Endothelial cell of umbilical vein (primary cell): ENCODE results near the gene SLC39A11. TPM values are rescaled to one million over a fixed set of nuclear protein-coding genes. Genes with fewer than 3 reads are reported as not detected.

Experiments used
- BruUV-seq: library from RNA; stranded (reverse); fragments of 400-500 nt; replicated peaks from 2 replicates; lab custom pipeline; 2021; lab: Mats Ljungman, UMichigan
- CTCF ChIA-PET: fragments of 300-600, 350-600 bp; sonication (Branson Sonifier 250); formaldehyde crosslinking; loops from one replicate; lab custom pipeline; 2021; ENCODE audit warnings: antibody characterized with exemption, inconsistent platforms; lab: Charles Lee
- POLR2A ChIA-PET: fragments of 300-600, 350-600 bp; sonication (Branson Sonifier 250); formaldehyde crosslinking; loops from one replicate; lab custom pipeline; 2021; ENCODE audit warnings: antibody characterized with exemption, inconsistent platforms; lab: Charles Lee
- DNase-seq: peaks from one replicate; pipeline ENCODE4 v3.0.0-alpha.2; 2011; ENCODE audit warnings: low read depth, low spot score
- FAIRE-seq: peaks from 2 replicates; lab custom pipeline; 2011; peaks lifted over from hg19 to GRCh38; lab: Jason Lieb, UNC
- H2AFZ ChIP-seq: 2 replicates; pipeline ENCODE4 v1.6.0; 2012; ENCODE audit warnings: low read depth, low read length, control low read depth, inconsistent platforms
- H3K27ac ChIP-seq: 2 replicates; pipeline ENCODE4 v1.5.1; 2011; ENCODE audit warnings: low read depth, mild to moderate bottlenecking, control low read depth, low read length, moderate library complexity; ENCODE audit not compliant: insufficient read depth
- H3K27me3 ChIP-seq, 2 experiments: 2 replicates each; pipeline versions ENCODE4 v1.6.0 to v1.6.1; 2011; ENCODE audit warnings: low read length in 2 of 2, mixed read lengths in 1 of 2; ENCODE audit not compliant: control insufficient read depth in 2 of 2, insufficient read depth in 2 of 2
- H3K36me3 ChIP-seq, 2 experiments: 2 replicates in 1 of 2; 3 replicates in 1 of 2; pipeline ENCODE4 v1.5.1; 2011; ENCODE audit warnings: low read length in 2 of 2, mild to moderate bottlenecking in 1 of 2, moderate library complexity in 1 of 2; ENCODE audit not compliant: control insufficient read depth in 2 of 2, insufficient read depth in 2 of 2; ENCODE audit errors: extremely low read depth in 1 of 2
- H3K4me1 ChIP-seq: 3 replicates; pipeline ENCODE4 v1.5.1; 2011; ENCODE audit warnings: mild to moderate bottlenecking, low read length; ENCODE audit not compliant: control insufficient read depth, insufficient read depth; ENCODE audit errors: extremely low read depth
- H3K4me2 ChIP-seq: 2 replicates; pipeline ENCODE4 v1.6.1; 2011; ENCODE audit warnings: low read length, control low read depth, mixed read lengths; ENCODE audit not compliant: insufficient read depth
- H3K4me3 ChIP-seq, 3 experiments: fragments of 200-600 bp in 1 of 3; sonication (generic), shearing (Covaris generic) in 1 of 3; replicated peaks in 1 of 3; 2 replicates each; pipeline ENCODE4 v1.5.1; 2011 to 2016; ENCODE audit warnings: control low read depth in 3 of 3, low read length in 3 of 3, mild to moderate bottlenecking in 2 of 3, inconsistent platforms in 1 of 3, low read depth in 1 of 3, moderate library complexity in 1 of 3; ENCODE audit not compliant: insufficient read depth in 1 of 3
- H3K79me2 ChIP-seq: 2 replicates; pipeline ENCODE4 v1.6.0; 2012; ENCODE audit warnings: low read length, inconsistent platforms; ENCODE audit not compliant: control insufficient read depth, insufficient read depth
- H3K9ac ChIP-seq: replicated peaks from 2 replicates; pipeline ENCODE3; 2011; ENCODE audit warnings: low read length, control low read depth; ENCODE audit not compliant: insufficient read depth; ENCODE audit errors: extremely low read depth
- H3K9me1 ChIP-seq: replicated peaks from 3 replicates; pipeline ENCODE4 v1.6.0; 2011; ENCODE audit warnings: mild to moderate bottlenecking, low read length; ENCODE audit not compliant: control insufficient read depth, insufficient read depth; ENCODE audit errors: extremely low read depth
- H3K9me3 ChIP-seq: replicated peaks from 2 replicates; pipeline ENCODE4 v1.5.1; 2012; ENCODE audit warnings: low read length, inconsistent platforms; ENCODE audit not compliant: control insufficient read depth, insufficient read depth
- H4K20me1 ChIP-seq: replicated peaks from 2 replicates; pipeline ENCODE3; 2011; ENCODE audit warnings: mild to moderate bottlenecking, low read length; ENCODE audit not compliant: control insufficient read depth, insufficient read depth; ENCODE audit errors: extremely low read depth
- EZH2 ChIP-seq: IDR thresholded peaks from 2 replicates; pipeline ENCODE4 v1.6.1; 2012; ENCODE audit warnings: borderline replicate concordance, low read depth, mild to moderate bottlenecking, moderate library complexity, low read length, inconsistent platforms; ENCODE audit not compliant: severe bottlenecking
- FOS ChIP-seq: IDR thresholded peaks from 2 replicates; pipeline ENCODE4 v1.6.1; 2011; ENCODE audit warnings: mild to moderate bottlenecking, low read length, moderate library complexity, borderline replicate concordance; ENCODE audit not compliant: insufficient read depth
- JUN ChIP-seq: IDR thresholded peaks from 2 replicates; pipeline ENCODE4 v1.6.1; 2011; ENCODE audit warnings: borderline replicate concordance, low read depth; ENCODE audit not compliant: insufficient read length, insufficient read depth
- MYC ChIP-seq: IDR thresholded peaks from one replicate; pipeline ENCODE4 v1.6.1; 2011; ENCODE audit warnings: mild to moderate bottlenecking, low read depth, low read length
- POLR2A ChIP-seq: IDR thresholded peaks from 2 replicates; pipeline ENCODE4 v1.6.1; 2012; ENCODE audit warnings: low read depth, mild to moderate bottlenecking, control low read depth, low read length
- POLR2AphosphoS5 ChIP-seq: IDR thresholded peaks from 2 replicates; pipeline ENCODE4 v1.6.1; 2012; ENCODE audit warnings: low read depth, mild to moderate bottlenecking, control low read depth, low read length, moderate library complexity; ENCODE audit not compliant: insufficient read depth
- dilution Hi-C: fragments of 300-500 bp; cut with MboI; formaldehyde crosslinking; loops from one replicate; pipeline ENCODE4 v1.15.0; 2019; ENCODE audit warnings: low sequenced_read_pairs; ENCODE audit not compliant: extremely low pct_ligation_motif_present
- intact Hi-C: fragments of 100-400 bp; cut with micrococcal nuclease; formaldehyde crosslinking; loops from one replicate; pipeline ENCODE4 v1.10.0; 2022
- polyA plus RNA-seq, 4 experiments: library from polyadenylated mRNA; depleted of rRNA in 3 of 4; stranded (reverse) in 3 of 4; unstranded in 1 of 4; fragments of >200 nt; gene quantifications; 2 replicates each; pipeline versions ENCODE4 v1.2.1 to v1.2.3, GENCODE V29; 2011 to 2012; ENCODE audit warnings: missing spikeins in 1 of 4
- total RNA-seq: library from RNA; stranded (reverse); gene quantifications from 2 replicates; pipeline ENCODE4 v1.2.3, GENCODE V29; 2021
- TF ChIP-seq, protein P1 (sequence below), 2 donors: IDR thresholded peaks; 1 replicate in 1 of 2; 2 replicates in 1 of 2; pipeline ENCODE4 v1.5.1; 2011; ENCODE audit warnings: low read length in 2 of 2, mild to moderate bottlenecking in 2 of 2, moderate library complexity in 2 of 2, control low read depth in 1 of 2, inconsistent platforms in 1 of 2, low read depth in 1 of 2; ENCODE audit not compliant: insufficient read depth in 1 of 2; ENCODE audit errors: extremely low read depth in 1 of 2

Gene SLC39A11
- total and polyA plus RNA-seq, 2 donors (not counting 3 experiments of a cell fraction or from before 2014, with no cell fraction given), result 8.1 to 11.9 TPM

DNA sequence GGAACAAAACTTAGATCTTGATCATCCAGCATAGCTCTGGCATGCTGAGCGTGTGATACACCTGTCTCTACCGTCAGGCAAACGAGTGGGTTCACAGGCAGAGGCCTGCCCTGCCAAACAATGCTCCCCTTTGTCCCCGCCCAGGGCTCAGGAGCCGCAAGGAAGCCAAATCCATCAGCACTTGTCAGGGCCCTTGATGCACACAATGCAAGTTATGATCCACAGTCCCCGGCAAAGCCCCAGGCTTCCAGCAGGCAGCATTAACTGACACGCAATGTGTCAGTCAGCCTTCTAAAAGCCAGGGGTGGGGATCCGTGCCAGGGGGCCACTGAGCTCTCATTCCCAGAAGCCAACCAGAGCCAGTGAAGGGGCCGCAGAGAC, 460.9 kb downstream of the SLC39A11 start:
- no peak overlapping the region for H3K4me3 ChIP-seq
- H3K27me3 ChIP-seq, result no peaks in the 10 kb centered on the region
- no peaks in the 10 kb centered on the region for H4K20me1 ChIP-seq
- no peak overlapping the region for H3K27ac ChIP-seq
- no peak overlapping the region for H3K4me2 ChIP-seq
- no peak for TF ChIP-seq POLR2AphosphoS5
- no peak for TF ChIP-seq POLR2A
- no peak for TF ChIP-seq EZH2
- BruUV-seq, result no TSS peak
- CTCF ChIA-PET, result no interaction called here
- H3K36me3 ChIP-seq, result no peaks in the 10 kb centered on the region
- dilution Hi-C loops (no loop called here), intact Hi-C loops (no loop called here)
- H3K9me1 ChIP-seq, result no peaks in the 10 kb centered on the region
- POLR2A ChIA-PET, result no interaction called here
- H2AFZ ChIP-seq, result no peak overlapping the region
- no peaks in the 10 kb centered on the region for H3K9me3 ChIP-seq
- no peak for FAIRE-seq
- DNase-seq, result no peak
- no peak overlapping the region for H3K9ac ChIP-seq
- no peaks in the 10 kb centered on the region for H3K79me2 ChIP-seq
- H3K4me1 ChIP-seq, result no peaks in the 10 kb centered on the region

DNA sequence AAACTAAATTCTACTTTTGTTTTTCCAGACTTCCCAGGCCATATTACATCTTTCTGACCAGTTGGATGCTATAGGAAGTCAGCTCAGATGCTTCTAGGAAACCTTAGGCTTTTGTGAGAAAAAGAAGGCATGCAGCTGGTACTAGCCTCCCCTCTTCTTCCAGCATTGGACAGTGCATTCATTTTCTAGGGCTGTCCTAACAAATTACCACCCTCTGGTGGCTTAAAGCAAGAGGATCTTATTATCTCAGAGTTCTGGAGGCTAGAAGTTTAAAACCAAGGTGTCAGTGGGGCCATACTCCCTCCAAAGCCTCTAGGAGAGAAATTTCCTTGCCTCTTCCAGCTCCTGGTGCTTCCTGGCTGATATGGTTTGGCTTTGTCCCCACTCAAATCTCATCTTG, 467.8 kb downstream of the SLC39A11 start:
- Histone ChIP-seq H3K4me1 (no peaks in the 10 kb centered on the region), H3K9me1 (no peaks in the 10 kb centered on the region), H3K4me2 (no peak overlapping the region), H3K9me3 (no peaks in the 10 kb centered on the region), H3K9ac (no peak overlapping the region), H3K27ac (no peak overlapping the region), H2AFZ (no peak overlapping the region), H3K27me3 (no peaks in the 10 kb centered on the region), H3K79me2 (no peaks in the 10 kb centered on the region), H3K4me3 (no peak overlapping the region), H4K20me1 (no peaks in the 10 kb centered on the region), H3K36me3 (no peaks in the 10 kb centered on the region)
- BruUV-seq, result no TSS peak
- intact Hi-C loops (no loop called here), dilution Hi-C loops (no loop called here)
- POLR2A ChIA-PET, result no interaction called here
- DNase-seq (no peak), FAIRE-seq (no peak)
- CTCF ChIA-PET, result no interaction called here
- no peak for TF ChIP-seq MYC
- no peak for TF ChIP-seq FOS
- no peak for TF ChIP-seq POLR2A
- TF ChIP-seq, protein P1, sequence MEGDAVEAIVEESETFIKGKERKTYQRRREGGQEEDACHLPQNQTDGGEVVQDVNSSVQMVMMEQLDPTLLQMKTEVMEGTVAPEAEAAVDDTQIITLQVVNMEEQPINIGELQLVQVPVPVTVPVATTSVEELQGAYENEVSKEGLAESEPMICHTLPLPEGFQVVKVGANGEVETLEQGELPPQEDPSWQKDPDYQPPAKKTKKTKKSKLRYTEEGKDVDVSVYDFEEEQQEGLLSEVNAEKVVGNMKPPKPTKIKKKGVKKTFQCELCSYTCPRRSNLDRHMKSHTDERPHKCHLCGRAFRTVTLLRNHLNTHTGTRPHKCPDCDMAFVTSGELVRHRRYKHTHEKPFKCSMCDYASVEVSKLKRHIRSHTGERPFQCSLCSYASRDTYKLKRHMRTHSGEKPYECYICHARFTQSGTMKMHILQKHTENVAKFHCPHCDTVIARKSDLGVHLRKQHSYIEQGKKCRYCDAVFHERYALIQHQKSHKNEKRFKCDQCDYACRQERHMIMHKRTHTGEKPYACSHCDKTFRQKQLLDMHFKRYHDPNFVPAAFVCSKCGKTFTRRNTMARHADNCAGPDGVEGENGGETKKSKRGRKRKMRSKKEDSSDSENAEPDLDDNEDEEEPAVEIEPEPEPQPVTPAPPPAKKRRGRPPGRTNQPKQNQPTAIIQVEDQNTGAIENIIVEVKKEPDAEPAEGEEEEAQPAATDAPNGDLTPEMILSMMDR (IDR thresholded peaks at IDR 0.05; ENCODE audit: extremely low read depth in 1 of 2, insufficient read depth in 1 of 2, low read depth in 1 of 2, low read length in 2 of 2), result no peak
- no peak for TF ChIP-seq JUN
